GM12878 (cell line): ENCODE results near the gene CCDC184. TPM values are rescaled to one million over a fixed set of nuclear protein-coding genes. Genes with fewer than 3 reads are reported as not detected.

ENCODE experiments used
- ASH2L ChIP-seq: fragments of 300-600, 200-600 bp; sonication (generic); IDR thresholded peaks from 2 replicates; pipeline ENCODE4 v1.6.1; 2017; ENCODE audit warnings: low read depth, mild to moderate bottlenecking, borderline replicate concordance
- ATF2 ChIP-seq: IDR thresholded peaks from 2 replicates; pipeline ENCODE4 v1.6.1; 2012; ENCODE audit warnings: low read length, inconsistent platforms
- BHLHE40 ChIP-seq, 2 experiments: fragments of 450-650 bp in 1 of 2; IDR thresholded peaks; 2 replicates each; pipeline ENCODE4 v1.6.1; 2011 to 2017; ENCODE audit warnings: low read depth in 2 of 2, borderline replicate concordance in 1 of 2, improper control_type of control experiment in 1 of 2, low read length in 1 of 2, mild to moderate bottlenecking in 1 of 2
- EED ChIP-seq: sonication (generic); IDR thresholded peaks from 2 replicates; pipeline ENCODE4 v1.6.1; 2016; ENCODE audit warnings: antibody characterized with exemption, low read depth
- IKZF1 ChIP-seq: fragments of 450-650 bp; conservative IDR thresholded peaks from 2 replicates; pipeline ENCODE4 v1.6.1; 2017; ENCODE audit warnings: antibody characterized with exemption, mild to moderate bottlenecking
- LARP7 ChIP-seq: fragments of 450-650 bp; IDR thresholded peaks from 2 replicates; pipeline ENCODE4 v1.6.1; 2017; ENCODE audit warnings: mild to moderate bottlenecking
- MYB ChIP-seq: fragments of 150-350 bp; IDR thresholded peaks from 2 replicates; pipeline ENCODE4 v1.6.1; 2014; ENCODE audit warnings: mild to moderate bottlenecking, low read depth, low read length, borderline replicate concordance
- NFIC ChIP-seq: IDR thresholded peaks from 2 replicates; pipeline ENCODE4 v1.6.1; 2012; ENCODE audit warnings: low read depth, mild to moderate bottlenecking, inconsistent platforms, low read length, moderate library complexity
- NFYA ChIP-seq: IDR thresholded peaks from 2 replicates; pipeline ENCODE4 v1.6.1; 2011; ENCODE audit warnings: low read depth, mild to moderate bottlenecking, low read length, improper control_type of control experiment, borderline replicate concordance
- NR2C1 ChIP-seq: fragments of 450-650 bp; IDR thresholded peaks from 2 replicates; pipeline ENCODE4 v1.6.1; 2017; ENCODE audit warnings: antibody characterized with exemption, mild to moderate bottlenecking, moderate library complexity
- PAX8 ChIP-seq: fragments of 450-650 bp; IDR thresholded peaks from 2 replicates; pipeline ENCODE4 v1.6.1; 2017; ENCODE audit warnings: mild to moderate bottlenecking, moderate library complexity
- POU2F2 ChIP-seq: IDR thresholded peaks from 3 replicates; pipeline ENCODE4 v1.6.1; 2011; ENCODE audit warnings: low read depth, mild to moderate bottlenecking, low read length, borderline replicate concordance
- SIN3A ChIP-seq: IDR thresholded peaks from 2 replicates; pipeline ENCODE4 v1.6.1; 2012; ENCODE audit warnings: low read depth, low read length, improper control_type of control experiment
- SMAD5 ChIP-seq: IDR thresholded peaks from 2 replicates; pipeline ENCODE4 v1.6.1; 2016; ENCODE audit warnings: antibody characterized with exemption, low read depth
- STAT3 ChIP-seq: IDR thresholded peaks from 2 replicates; pipeline ENCODE4 v1.6.1; 2011; ENCODE audit warnings: low read depth, low read length, improper control_type of control experiment
- TAF1 ChIP-seq: IDR thresholded peaks from 2 replicates; pipeline ENCODE4 v1.6.1; 2011; ENCODE audit warnings: mild to moderate bottlenecking, low read depth, low read length, borderline replicate concordance
- YBX1 ChIP-seq: fragments of 450-650 bp; IDR thresholded peaks from 2 replicates; pipeline ENCODE4 v1.6.1; 2016; ENCODE audit warnings: antibody characterized with exemption
- ZNF217 ChIP-seq: fragments of 450-650 bp; IDR thresholded peaks from 2 replicates; pipeline ENCODE4 v1.6.1; 2017; ENCODE audit warnings: antibody characterized with exemption, mild to moderate bottlenecking
- ZSCAN29 ChIP-seq: fragments of 450-650 bp; IDR thresholded peaks from 2 replicates; pipeline ENCODE4 v1.6.1; 2017; ENCODE audit warnings: mild to moderate bottlenecking, moderate library complexity
- polyA plus RNA-seq, 11 experiments: library from polyadenylated mRNA; depleted of rRNA in 4 of 11; unstranded in 6 of 11; stranded (reverse) in 5 of 11; fragments of >200 nt; fragmentation: Nextera tagmentation in 4 of 11; fragmentation: Illumina TruSeq in 1 of 11; extraction: Ambion mirVana in 4 of 11; extraction: Trizol in 1 of 11; gene quantifications; 1 replicate in 1 of 11; 2 replicates in 10 of 11; pipeline versions ENCODE4 v1.2.1 to v1.2.3, GENCODE V29; 2011 to 2016; ENCODE audit warnings: inconsistent platforms in 2 of 11, missing spikeins in 2 of 11, low read depth in 1 of 11
- total RNA-seq, 4 experiments: library from RNA; depleted of rRNA in 3 of 4; stranded (reverse); fragments of >200 nt in 3 of 4; fragmentation: Illumina TruSeq in 1 of 4; extraction: Trizol in 1 of 4; gene quantifications; 2 replicates each; pipeline versions ENCODE4 v1.2.1 to v1.2.3, GENCODE V29; 2013 to 2021
- TF ChIP-seq, protein P1 (sequence below): fragments of 450-650 bp; IDR thresholded peaks from 2 replicates; pipeline ENCODE4 v1.6.1; 2016; ENCODE audit warnings: mild to moderate bottlenecking
- TF ChIP-seq, protein P2 (sequence below): IDR thresholded peaks from 2 replicates; pipeline ENCODE4 v1.6.1; 2012; ENCODE audit warnings: mild to moderate bottlenecking, low read depth, low read length
- TF ChIP-seq, protein P3 (sequence below): fragments of 450-650 bp; formaldehyde crosslinking; IDR thresholded peaks from 2 replicates; pipeline ENCODE4 v1.5.0; 2022; ENCODE audit warnings: mild to moderate bottlenecking, missing genetic modification characterization

The CCDC184 gene
- total and polyA plus RNA-seq, 10 of the 15 experiments (the other 5 are each of a cell fraction or from before 2014, with no cell fraction given): not detected

DNA sequence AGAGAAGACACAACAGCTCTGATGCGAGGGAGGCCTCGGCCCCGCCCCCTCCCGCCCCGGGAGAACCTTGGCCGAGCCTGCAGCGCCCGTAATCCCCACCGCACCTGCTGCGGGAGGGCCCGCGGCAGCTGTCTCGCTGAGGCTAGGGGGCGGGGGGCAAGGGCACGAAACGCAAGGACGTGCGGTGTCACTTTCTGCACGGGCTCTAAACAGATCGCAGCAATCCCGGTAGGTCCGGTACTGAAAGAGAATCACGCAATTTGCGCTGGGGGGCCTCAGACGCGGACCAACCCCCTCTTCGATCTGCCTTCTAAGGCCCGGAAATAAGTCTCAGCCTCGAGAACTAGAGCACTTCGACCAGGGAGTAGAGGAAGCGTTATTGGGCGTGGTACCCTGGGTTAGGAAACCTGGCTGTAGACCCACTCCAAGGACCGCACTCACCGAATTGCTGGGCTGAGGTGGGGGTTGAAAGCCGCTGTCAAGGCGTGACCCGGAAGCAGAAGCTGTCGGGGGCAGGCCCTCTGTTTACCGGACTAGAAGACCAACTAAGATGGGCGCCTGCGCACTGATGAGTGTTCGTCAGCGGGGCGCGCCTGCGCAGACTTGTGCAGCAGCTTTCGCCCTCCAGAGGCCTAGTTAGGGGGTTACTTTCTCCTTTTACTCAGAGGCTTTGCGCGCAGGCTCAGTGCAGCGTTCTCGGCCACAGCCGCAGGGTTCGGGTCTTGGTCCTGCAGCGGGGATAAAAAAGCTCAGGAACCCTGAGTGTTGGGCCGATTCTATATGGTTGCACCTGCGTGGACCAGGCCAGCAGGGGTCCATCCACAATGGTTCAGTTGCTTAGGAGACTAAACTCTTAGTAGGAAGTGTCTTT, 26.2 kb upstream of the CCDC184 start, which contains the start of gene ASB8 (continued):
- TF ChIP-seq PAX8: no peak
- no peak for TF ChIP-seq LARP7
- peak; percentile 54; the same call in 1 of the 2 replicates for TF ChIP-seq SIN3A
- TF ChIP-seq ATF2: no peak
- TF ChIP-seq IKZF1: peak; percentile 84
- no peak for TF ChIP-seq EED
- TF ChIP-seq, protein P1, sequence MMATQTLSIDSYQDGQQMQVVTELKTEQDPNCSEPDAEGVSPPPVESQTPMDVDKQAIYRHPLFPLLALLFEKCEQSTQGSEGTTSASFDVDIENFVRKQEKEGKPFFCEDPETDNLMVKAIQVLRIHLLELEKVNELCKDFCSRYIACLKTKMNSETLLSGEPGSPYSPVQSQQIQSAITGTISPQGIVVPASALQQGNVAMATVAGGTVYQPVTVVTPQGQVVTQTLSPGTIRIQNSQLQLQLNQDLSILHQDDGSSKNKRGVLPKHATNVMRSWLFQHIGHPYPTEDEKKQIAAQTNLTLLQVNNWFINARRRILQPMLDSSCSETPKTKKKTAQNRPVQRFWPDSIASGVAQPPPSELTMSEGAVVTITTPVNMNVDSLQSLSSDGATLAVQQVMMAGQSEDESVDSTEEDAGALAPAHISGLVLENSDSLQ: peak; percentile 51; the same call in 1 of the 2 replicates
- TF ChIP-seq NFIC: no peak
- TF ChIP-seq POU2F2: no peak; the same call in 2 of the 3 replicates
- TF ChIP-seq TAF1: peak; percentile 31; the same call in 1 of the 2 replicates
- TF ChIP-seq, protein P2, sequence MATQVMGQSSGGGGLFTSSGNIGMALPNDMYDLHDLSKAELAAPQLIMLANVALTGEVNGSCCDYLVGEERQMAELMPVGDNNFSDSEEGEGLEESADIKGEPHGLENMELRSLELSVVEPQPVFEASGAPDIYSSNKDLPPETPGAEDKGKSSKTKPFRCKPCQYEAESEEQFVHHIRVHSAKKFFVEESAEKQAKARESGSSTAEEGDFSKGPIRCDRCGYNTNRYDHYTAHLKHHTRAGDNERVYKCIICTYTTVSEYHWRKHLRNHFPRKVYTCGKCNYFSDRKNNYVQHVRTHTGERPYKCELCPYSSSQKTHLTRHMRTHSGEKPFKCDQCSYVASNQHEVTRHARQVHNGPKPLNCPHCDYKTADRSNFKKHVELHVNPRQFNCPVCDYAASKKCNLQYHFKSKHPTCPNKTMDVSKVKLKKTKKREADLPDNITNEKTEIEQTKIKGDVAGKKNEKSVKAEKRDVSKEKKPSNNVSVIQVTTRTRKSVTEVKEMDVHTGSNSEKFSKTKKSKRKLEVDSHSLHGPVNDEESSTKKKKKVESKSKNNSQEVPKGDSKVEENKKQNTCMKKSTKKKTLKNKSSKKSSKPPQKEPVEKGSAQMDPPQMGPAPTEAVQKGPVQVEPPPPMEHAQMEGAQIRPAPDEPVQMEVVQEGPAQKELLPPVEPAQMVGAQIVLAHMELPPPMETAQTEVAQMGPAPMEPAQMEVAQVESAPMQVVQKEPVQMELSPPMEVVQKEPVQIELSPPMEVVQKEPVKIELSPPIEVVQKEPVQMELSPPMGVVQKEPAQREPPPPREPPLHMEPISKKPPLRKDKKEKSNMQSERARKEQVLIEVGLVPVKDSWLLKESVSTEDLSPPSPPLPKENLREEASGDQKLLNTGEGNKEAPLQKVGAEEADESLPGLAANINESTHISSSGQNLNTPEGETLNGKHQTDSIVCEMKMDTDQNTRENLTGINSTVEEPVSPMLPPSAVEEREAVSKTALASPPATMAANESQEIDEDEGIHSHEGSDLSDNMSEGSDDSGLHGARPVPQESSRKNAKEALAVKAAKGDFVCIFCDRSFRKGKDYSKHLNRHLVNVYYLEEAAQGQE: no peak
- TF ChIP-seq MYB: no peak
- TF ChIP-seq ZSCAN29: no peak
- no peak for TF ChIP-seq NFYA
- peak in 1 of 2 experiments; percentile 35; a peak in 2 of 4 replicates for TF ChIP-seq BHLHE40 (IDR thresholded peaks at IDR 0.05; ENCODE audit: borderline replicate concordance in 1 of 2, low read depth in 2 of 2, low read length in 1 of 2)
- peak; percentile 99 for TF ChIP-seq NR2C1
- no peak for TF ChIP-seq ASH2L
- TF ChIP-seq STAT3: no peak
- TF ChIP-seq YBX1: no peak
- TF ChIP-seq SMAD5: peak; percentile 42; the same call in 1 of the 2 replicates
- TF ChIP-seq, protein P3, sequence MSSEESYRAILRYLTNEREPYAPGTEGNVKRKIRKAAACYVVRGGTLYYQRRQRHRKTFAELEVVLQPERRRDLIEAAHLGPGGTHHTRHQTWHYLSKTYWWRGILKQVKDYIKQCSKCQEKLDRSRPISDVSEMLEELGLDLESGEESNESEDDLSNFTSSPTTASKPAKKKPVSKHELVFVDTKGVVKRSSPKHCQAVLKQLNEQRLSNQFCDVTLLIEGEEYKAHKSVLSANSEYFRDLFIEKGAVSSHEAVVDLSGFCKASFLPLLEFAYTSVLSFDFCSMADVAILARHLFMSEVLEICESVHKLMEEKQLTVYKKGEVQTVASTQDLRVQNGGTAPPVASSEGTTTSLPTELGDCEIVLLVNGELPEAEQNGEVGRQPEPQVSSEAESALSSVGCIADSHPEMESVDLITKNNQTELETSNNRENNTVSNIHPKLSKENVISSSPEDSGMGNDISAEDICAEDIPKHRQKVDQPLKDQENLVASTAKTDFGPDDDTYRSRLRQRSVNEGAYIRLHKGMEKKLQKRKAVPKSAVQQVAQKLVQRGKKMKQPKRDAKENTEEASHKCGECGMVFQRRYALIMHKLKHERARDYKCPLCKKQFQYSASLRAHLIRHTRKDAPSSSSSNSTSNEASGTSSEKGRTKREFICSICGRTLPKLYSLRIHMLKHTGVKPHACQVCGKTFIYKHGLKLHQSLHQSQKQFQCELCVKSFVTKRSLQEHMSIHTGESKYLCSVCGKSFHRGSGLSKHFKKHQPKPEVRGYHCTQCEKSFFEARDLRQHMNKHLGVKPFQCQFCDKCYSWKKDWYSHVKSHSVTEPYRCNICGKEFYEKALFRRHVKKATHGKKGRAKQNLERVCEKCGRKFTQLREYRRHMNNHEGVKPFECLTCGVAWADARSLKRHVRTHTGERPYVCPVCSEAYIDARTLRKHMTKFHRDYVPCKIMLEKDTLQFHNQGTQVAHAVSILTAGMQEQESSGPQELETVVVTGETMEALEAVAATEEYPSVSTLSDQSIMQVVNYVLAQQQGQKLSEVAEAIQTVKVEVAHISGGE (CRISPR knock-in tag): no peak
- TF ChIP-seq ZNF217: no peak
